Renal pelvis (tissue), 4 donors: ENCODE results near the gene DCD. TPM values are rescaled to one million over a fixed set of nuclear protein-coding genes. Genes with fewer than 3 reads are reported as not detected.

Experiments used
- DNase-seq: peaks from one replicate; pipeline ENCODE4 v3.0.0-alpha.2; 2013
- polyA plus RNA-seq, 3 donors: library from polyadenylated mRNA; unstranded; fragments of 120-200 nt; gene quantifications; one replicate each; pipeline ENCODE4 v1.2.1, GENCODE V29; 2013; ENCODE audit not compliant: insufficient read length in 3 of 3

DCD gene
- polyA plus RNA-seq, 3 donors: not detected

DNA sequence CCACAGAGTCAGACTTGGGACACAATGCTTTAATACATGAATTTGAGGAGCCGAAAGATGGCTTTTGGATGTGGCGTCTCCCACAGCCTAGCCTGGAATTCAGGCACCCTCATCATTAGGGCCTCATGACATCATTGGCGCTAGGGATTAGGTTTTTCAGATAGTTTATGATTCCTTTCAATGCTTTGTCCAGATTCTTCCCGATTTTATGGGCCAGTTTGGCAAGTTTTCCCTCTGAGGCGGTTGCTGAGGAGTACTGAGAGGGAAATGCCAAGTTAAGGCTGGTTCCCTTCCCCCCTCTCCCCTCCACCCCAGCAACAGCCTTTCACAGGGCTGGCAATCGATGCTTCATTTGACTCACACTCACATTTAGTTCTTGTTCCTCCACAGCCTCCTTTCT is 40.0 kb downstream of the DCD start:
- no peak for DNase-seq

DNA sequence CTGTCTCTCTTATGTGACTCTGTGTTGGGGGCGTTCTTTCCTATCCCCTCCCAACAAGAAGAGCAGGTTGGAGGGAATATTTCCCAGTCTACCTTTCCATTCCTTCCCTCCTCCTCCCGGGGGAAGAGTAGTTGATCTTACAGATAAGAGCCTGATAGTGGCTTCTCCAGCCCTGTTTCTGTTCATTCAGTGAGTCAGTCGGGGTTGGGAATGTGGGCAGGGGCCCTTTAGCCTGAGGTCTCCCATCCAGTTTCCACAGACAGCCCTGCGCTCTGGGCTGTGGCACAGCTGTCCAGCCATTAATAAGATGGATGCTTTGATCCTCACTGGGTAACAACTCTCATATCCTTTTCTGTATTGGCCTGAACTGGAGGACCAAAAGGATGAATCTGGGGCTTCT is 41.6 kb downstream of the DCD start:
- no peak for DNase-seq

DNA sequence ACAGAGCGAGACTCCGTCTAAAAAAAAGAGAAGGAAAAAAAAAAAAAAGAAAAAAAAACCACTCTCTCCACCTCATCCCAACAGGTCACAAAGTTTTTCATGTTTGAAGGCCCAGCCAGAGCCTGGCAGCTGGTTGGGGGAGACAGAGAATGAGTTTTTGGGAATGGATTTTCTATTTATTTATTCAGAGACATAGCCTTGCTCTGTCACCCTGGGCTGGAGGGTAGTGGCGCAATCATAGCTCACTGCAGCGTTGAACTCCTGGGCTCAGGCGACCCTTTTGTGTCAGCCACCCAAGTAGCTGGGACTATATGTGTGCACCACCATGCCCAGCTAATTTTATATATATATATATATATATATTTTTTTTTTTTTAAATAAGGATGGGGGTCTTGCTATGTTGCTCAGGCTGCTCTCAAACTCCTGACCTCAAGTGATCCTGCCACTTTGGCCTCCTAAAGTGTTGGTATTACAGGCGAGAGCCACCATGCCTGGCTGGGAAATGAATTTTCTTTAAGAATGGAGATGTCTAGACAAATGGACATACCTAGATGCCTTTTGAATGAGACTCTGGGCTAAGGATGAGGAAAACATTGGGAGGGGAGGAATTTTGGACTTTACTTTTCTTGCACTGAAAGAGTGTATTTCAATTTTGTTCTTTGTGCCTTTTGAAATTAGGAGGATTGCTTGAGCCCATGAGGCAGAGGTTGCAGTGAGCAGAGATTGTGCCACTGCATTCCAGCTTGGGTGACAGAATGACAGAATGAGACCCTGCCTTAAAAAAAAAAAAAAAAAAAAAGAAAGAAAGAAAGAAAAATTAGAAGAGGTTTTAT is 42.8 kb downstream of the DCD start:
- DNase-seq: no peak

DNA sequence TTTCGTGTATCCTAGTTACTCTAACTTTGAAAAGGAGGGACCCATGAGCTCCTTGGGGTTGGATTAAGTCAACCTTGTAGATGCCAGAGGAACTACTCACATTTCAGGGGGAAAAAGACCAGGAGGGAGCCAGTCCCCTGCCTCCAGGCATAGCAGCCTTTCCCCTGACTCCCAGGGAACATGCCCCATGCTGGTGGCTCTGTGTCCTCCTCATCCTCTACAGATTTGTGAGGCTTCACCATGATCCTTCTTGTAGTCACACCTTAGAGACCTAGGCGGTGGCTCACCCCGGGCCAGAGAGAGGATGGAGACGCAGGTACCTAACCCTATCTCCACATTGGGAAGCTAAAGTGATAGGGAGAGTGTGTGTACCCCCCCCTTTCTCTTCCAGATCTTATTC is 43.7 kb downstream of the DCD start:
- DNase-seq: no peak

DNA sequence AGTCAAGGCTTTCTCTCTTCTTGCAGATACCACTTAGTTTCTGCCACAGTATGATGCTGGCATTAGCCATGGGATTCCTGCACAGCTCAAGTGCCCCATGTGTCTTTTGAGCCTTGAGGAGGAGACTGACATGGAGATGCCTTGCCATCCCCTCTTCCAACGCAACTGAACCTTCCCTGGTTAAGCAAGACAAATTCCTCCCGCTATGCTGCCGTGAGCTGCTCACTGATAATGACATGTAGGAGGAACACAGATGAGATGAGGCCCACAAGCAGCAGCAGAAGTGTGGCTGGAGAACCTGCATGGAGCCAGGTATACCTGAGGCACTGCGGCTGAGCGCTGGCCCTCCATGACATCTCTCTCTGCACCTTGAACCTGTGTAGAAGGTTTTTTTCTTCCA is 44.3 kb downstream of the DCD start:
- no peak for DNase-seq

DNA sequence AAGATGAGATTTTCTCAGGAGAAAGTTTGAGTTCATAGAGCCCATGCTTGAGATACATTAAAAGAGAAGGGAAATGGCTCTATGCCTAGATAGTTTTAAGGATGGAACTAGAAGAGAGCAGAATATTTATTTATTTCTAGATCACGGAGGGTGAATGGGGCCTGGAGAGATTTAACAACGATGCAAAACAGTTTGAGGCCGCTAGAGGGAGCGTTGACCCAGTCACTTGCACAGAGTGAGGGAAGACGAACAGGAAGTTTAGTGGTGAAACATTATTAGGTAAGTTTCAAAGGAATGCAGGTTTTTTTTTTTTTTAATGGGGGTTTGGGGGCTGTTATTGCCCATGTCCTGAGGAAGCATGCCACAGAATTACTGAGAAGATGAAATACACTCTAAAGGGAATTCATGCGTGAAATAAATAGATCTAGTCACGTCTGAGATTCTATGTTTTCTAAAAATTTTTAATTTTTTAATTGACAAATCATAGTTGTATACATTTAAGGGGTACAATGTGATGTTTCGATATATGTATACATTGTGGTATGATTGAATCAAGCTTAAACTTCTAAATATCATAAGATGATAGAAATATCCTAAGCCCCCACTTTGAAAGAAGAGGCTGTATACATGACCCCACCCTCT is 44.9 kb downstream of the DCD start:
- DNase-seq: peak; percentile 72

DNA sequence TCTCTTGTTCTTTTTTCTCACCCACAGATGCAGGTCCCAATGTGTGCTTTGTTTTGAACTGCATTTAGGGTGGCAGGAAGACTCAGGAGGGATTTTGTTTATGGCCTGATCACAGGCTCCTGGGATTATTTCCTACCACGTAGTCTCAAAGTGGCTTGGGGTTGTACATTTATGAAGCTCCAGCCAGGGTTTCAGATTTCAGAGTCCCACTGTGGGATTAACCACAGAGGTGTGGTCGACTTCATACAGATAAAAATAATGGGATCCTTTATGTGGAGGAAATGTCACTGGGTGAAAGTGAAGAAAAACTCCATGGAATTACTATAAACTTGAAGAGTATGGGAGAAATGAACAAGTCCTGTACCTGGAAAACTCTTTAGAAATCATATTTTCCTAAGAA is 45.5 kb downstream of the DCD start:
- no peak for DNase-seq

DNA sequence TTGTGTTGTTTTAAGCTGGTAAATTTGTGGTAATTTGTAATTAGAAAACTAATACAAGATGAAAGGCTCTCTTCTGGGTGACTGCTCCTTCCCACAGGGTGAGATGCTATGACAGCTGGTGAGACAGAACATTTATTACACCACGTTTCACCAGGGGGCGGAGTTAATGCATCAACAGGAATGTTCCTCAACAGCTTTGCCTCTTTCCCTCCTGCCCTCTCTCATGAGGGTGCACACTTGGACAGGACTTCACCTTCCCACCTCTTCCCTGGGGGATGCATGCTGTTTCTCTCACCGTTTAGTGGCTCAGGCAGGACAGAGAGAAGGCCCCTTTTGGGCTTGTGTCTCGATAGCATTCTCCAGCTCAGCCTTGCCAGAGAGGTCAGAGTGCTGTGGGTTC is 46.3 kb downstream of the DCD start:
- DNase-seq: no peak

DNA sequence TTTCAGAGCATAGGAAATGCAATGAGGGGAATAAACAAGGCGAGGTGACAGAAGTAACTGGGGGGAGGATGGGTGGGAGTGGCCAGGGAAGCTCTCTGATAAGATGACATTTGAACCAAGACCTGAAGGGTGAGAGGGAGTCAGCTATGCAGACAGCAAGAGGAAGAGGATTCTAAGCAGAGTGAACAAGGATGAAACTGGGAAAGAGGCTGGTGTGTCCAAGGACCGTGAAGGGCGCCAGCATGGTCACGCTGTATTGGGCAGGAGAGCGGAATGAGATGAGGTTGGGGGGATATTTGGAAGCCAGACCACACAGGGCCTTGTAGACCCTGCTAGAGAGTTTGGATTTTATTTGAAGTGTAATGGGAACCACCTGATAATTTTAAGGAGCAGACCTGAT is 49.2 kb downstream of the DCD start:
- DNase-seq: no peak

DNA sequence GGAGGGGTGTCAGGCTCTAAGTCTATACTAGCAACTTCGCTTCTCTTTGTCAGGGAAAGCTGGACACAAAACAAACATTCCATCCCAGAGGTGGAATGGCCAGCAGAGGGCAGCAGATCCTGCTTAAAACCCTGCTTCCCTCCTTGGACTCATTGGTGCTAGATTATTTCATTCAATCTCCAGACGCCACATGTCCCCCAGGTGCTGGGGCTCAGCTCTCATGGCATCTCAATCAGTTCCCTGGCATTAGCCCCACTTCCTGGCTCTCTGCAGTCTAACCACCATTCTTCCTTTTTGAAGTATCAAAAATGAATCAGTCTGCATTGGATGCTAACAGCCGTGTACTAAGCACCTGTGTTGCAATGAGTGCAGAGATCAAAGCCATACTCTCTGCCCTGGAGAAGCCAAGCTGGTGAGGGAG is 51.6 kb downstream of the DCD start:
- peak; percentile 79 for DNase-seq

DNA sequence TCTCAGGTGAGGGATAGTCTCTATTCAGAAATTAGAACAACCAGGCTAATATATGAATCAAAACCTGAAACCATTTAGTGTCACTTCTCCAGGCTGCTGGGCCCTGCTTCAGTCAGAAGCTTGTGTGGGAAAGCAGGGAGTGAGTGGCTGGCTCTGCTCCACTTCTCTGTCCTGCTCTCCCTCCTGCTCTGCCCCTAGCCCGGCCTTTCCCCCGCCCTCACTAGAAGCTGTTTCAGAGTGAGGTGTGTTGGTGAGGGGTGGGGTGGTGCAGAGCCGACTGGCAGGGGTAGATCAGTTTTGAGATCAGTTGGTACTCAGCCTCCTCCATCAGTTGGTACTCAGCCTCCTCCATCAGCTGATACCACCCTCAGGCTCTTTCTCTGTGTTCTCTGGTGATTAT is 52.7 kb downstream of the DCD start:
- DNase-seq: no peak

Other genes with a start within 250 kb of the DCD start
- 10 to 100 TPM; 40.1 to 50.0 (median 46.8) TPM for gene ITGA5, start 229.1 kb downstream of the DCD start, polyA plus RNA-seq
- gene GTSF1, start 174.8 kb downstream of the DCD start, polyA plus RNA-seq: 1 to 10 TPM in 1 of 3 donors, not detected in 2; 2.4 TPM
- 1 to 10 TPM; 2.8 to 4.1 (median 3.4) TPM for gene NCKAP1L, start 150.6 kb downstream of the DCD start, polyA plus RNA-seq
- 1 to 10 TPM; 7.9 to 9.8 (median 9.3) TPM for gene PDE1B, start 98.8 kb downstream of the DCD start, polyA plus RNA-seq
- 10 to 100 TPM; 54.6 to 61.5 (median 60.7) TPM for gene PPP1R1A, start 59.7 kb downstream of the DCD start, polyA plus RNA-seq
- not detected for gene LACRT, start 13.5 kb downstream of the DCD start, polyA plus RNA-seq
- gene MUCL1, start 206.2 kb upstream of the DCD start, polyA plus RNA-seq: not detected